GM18498 (cell line): ENCODE data around the gene SLC26A11.

ENCODE experiments used
- ATAC-seq: cut with Tn5 transposase; IDR thresholded peaks from one replicate; pipeline ENCODE4 v1.9.1; 2021; ENCODE audit warnings: mild to moderate bottlenecking, moderate library complexity; ENCODE audit not compliant: unreplicated experiment

The SLC26A11 gene

DNA sequence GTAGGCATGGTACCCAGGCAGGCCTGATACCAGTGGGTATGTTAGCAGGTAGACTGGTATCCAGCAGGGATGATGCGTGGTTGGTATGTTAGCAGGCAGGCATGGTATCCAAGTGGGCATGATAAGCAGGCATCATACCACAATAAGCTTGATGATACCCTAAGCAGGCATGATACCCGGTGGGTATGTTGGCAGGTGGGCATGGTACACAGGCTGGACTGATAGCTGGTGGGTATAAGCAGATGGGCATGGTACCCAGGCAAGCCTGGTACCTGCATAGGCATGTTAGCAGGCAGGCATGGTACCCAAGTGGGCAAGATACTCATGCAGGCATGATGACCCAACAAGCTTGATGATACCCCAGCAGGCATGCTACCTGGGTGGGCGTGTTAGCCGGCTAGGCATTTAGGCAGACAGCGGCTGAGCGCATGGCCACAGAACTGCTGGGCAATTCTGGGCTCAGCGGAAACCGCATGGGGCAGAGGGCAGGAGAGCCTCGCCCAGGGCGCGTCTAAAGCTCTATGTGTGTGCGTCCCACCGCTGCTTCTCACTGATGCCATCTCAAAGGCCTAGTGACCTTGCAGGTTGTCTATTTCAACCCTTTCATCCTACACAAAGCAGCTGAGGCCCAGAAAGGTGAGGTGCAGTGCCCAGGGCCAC is 2.4 kb upstream of the SLC26A11 start:
- ATAC-seq: no peak

DNA sequence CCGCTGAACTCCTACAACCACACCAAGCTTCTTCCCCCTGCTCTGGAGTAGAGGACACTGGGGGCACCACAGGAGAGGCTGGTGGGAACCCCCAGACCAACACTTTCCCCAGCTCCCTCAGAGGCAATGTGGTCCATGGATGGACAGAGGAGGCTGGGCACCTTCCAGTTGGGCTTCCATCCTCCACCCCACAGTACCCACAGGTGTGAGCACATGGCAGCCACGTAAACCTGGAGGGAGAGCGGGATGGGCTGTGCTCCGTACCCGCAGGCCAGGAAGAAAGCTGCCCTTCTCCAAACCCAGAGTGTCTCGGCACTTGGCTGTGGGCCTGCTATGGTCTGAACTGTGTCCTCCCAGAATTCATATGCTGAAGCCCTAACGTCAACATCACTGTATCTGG is 1.8 kb upstream of the SLC26A11 start:
- ATAC-seq: no peak

GRCh38 chr17:80219013-80219762 is 1.0 kb upstream of the SLC26A11 start:
- ATAC-seq: peak; percentile 60

DNA sequence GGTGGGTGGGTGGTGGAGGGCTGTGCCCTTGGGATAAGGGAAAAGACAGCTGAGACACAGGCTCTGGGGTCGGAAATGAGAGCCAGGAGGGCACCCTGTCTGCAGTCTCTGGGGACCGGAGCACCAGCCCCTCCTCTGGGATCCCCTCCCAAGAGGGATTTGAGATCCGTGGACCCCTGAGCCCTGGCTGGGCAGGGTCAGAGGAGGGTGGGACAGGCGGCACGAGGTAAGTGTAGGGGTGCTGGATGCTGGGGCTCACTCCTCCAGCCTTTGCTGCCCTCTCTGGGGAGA is 519 bp upstream of the SLC26A11 start:
- ATAC-seq: no peak

DNA sequence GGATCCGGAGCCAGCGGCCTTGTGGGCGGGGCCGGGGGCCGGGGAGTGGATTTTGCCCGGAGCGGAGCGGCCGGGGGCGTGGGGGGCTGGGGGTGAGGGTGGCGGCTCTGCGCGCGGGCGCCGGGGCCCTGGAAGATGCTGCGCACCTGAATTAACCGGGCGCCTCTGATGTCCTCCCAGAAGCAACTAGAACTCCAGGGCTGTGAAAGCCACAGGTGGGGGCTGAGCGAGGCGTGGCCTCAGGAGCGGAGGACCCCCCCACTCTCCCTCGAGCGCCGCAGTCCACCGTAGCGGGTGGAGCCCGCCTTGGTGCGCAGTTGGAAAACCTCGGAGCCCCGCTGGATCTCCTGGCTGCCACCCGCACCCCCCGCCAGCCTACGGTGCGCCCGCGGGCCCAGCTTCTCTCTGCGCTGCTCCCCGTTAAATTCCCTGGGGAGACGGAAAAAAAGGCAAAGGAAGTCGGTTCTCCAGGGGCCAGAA is 549 bp downstream of the SLC26A11 start:
- no peak for ATAC-seq

- ATAC-seq: no peak
These were observed 1.3 kb downstream of the SLC26A11 start for GRCh38 chr17:80221351-80222105.

DNA sequence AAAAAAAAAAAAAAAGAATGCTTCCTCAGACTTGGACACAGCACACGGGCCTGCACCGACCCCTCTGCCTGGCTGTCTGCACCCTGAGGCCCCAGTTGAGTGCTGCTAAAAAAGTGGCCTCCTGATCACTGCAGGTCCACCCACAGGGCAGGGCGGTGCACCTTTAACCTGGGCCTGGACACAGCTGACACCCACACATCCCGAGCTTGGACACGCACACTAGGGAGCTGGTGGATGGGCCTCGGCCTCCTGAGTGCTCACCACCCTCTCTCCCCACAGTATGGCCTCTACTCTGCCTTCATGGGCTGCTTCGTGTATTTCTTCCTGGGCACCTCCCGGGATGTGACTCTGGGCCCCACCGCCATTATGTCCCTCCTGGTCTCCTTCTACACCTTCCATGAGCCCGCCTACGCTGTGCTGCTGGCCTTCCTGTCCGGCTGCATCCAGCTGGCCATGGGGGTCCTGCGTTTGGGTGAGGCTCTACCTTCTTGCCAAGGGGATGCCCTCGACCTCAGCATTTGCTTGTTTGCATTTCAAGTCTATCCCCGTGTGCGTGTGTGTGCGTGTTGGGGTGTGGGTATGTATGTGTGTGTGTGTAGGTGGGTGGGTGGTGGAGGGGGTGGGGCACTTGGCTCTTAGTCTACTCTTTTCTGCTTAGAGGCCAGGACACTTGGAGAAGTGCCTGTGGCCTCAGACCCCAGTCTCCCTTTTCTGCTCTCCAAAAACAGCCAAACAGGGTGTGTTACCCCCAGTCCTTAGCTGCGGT is 2.3 kb downstream of the SLC26A11 start:
- no peak for ATAC-seq

DNA sequence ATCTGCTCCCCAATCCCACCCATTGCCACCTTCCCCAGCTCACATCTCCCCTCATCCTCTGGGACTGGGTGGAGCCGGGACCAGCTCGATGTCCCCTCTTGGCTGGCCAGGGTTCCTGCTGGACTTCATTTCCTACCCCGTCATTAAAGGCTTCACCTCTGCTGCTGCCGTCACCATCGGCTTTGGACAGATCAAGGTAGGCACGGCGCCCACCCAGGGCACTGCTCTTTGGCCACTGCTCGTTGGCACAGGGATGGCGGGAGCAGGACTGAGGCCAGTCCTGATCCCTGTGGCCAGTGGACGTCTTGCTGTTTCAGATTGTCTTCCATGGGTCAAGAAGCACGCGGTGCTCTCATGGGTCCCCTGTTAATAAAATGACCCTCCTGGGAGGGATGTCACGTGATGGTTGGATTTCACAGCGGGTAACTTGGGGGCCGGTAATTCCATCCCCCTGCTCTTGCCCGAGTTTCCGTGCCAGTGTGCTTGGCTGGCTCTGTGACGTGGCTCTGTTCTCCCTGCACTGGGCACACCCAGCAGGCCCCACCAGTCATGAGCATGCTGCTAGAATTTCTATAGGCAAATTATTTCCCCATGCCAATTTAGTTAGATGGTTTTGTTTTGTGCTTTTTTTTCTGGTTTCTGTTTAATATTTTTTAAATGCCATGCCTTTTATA is 3.1 kb downstream of the SLC26A11 start:
- ATAC-seq: no peak

DNA sequence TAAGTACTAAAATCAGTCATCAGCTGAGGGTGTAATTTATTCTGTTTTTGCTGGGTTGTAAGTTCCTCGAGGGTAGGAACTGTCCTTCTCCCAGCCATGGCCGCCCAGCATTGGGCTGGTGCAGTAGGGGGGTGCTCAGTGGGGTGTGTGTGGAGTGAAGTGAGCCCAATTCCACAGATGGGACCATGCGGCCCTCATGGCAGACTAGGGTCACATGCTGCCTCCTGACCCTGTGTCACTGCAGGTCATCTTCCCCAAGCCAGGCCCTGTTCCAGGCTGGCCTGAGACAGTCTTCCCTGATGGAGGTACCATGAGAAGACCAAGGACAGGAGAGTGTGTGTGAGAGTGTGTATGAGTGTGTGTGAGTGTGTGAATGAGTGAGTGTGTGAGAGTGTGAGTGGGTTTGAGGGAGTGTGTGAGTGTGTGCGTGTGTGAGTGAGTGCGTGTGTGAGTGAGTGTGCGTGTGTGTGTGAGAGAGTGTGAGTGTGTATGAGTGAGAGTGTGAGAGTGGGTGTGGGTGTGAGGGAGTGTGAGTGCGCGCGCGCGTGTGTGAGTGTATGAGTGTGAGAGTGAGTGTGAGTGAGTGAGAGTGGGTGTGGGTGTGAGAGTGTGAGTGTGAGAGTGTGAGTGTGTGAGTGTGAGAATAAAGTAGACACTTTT is 3.7 kb downstream of the SLC26A11 start:
- no peak for ATAC-seq

DNA sequence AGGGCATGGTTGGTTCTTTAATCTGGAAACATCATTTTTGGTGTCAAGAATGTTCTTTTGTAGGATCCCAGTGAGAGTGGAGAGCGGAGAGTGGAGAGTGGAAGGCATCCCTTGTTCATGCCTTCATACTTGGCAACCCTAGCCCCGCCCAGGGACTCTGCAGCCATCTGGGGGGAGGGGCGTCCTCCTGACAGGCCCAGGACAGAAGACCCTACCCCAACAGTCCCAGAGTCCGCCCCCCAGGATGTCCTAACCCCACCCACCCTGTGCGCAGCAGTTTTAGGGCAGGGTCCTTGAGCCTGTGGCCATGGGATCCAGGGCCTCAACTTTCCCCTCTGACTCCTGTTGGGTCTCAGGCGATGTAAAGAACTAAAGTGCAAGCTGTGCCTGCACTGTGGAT is 4.5 kb downstream of the SLC26A11 start:
- no peak for ATAC-seq

- ATAC-seq: no peak
These were observed 5.0 kb downstream of the SLC26A11 start for GRCh38 chr17:80225230-80225629.

GRCh38 chr17:80227156-80227555 is 6.9 kb downstream of the SLC26A11 start:
- ATAC-seq: no peak

GRCh38 chr17:80227666-80228065 is 7.4 kb downstream of the SLC26A11 start:
- ATAC-seq: no peak

DNA sequence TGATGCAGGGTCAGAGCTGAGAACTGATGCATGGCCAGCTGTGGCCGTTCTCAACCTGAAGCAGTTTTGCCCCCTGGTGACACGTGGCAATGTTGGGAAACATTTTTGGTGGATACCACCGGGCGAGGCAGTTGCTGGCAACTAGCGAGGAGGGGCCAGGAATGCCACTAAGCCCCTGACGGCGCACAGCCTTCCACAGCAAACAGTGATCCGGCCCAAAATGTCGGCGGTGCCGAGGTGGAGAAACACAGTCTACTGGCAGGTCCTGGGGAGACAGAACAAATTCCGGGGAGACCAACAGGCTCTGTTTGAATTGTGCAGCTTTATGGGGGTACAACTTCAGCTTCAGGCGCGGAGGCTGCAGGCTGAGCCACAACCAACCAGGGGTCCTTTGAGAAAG is 8.2 kb downstream of the SLC26A11 start:
- ATAC-seq: no peak

GRCh38 chr17:80229011-80229410 is 8.8 kb downstream of the SLC26A11 start:
- ATAC-seq: no peak

DNA sequence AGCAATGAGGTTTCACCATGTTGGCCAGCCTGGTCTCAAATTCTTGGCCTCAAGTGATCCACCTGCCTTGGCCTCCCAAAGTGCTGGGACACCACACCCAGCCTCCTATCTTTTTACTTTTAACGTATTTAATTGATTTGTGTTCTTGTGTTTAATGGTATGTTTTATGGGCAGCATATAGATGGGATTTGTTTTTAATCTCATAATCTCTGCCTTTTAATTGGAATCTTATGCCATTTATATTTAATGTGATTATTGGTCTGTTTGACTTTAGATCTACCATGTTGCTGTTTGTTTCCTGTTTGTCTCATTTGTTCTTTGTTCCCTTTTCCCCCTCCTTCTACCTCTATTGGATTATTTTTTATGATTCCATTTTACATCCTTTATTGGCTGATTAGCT is 12.2 kb downstream of the SLC26A11 start:
- ATAC-seq: no peak

DNA sequence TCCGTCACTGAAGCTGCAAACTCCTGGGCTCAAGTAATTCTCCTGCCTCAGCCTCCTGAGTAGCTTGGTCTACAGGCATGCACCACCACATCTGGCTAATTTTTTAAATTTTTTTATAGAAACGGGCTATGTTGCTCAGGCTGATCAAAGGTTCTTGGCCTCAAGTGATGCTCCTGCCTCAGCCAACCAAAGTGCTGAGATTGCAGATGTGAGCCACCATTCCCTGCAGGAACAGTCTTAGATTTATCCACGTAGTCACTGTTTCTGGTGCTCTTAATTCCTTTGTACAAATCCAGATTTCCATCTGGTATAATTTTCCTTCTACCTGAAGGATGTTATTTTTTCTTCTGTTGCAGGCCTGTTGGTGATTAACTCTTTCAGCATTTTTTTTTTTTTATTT is 13.0 kb downstream of the SLC26A11 start:
- no peak for ATAC-seq

GRCh38 chr17:80236911-80237310 is 16.7 kb downstream of the SLC26A11 start:
- no peak for ATAC-seq

DNA sequence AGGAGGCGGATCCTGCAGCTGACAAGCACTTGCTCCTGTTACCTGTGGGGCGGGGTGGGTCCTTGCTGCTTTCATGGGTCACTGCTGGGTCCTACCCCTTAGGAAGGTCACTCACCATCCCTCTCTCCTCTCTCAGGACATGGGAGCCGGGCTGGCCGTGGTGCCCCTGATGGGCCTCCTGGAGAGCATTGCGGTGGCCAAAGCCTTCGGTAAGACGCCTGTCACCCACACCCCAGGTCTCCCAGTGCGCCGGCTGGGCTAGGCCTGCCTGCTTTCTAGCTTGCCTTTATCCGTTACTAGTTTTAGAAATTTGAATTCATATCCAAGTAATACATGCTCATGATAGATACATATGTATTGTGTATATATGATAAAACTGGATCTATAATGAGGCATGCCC is 17.2 kb downstream of the SLC26A11 start:
- ATAC-seq: no peak

GRCh38 chr17:80242505-80242904 is 22.3 kb downstream of the SLC26A11 start:
- ATAC-seq: no peak
